GM19328 (cell line): ENCODE measurements around the gene TCEAL3.
"Not testable (repeated sequence)": the region's sequence is repeated elsewhere in the genome, so short reads cannot be mapped to it uniquely, and the experiment has no call there.

Source experiments
- ATAC-seq: cut with Tn5 transposase; IDR thresholded peaks from one replicate; pipeline ENCODE4 v1.9.1; 2021; ENCODE audit warnings: mild to moderate bottlenecking, moderate library complexity; ENCODE audit not compliant: unreplicated experiment

The TCEAL3 gene

DNA sequence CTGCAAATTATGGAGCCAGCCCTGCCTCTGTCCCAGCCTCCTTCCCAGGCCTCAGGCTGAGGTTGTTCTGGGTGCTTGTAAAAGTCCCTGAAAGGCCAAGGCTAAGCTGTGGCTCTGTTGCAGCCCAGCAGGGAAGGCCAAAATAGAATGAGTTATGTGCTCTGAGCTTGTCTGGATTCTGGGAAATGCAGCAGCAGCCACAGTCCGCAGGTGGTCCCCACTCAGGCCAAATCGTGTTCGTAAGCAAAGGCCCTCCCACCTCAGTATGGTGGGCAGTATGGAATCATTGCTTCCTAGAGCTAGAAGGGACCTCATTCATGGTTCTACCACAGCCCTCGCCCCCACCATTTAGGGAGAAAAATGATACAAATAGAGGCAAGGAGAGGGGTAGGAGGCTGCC lies 16.3 kb downstream of the TCEAL3 start:
- ATAC-seq = no peak

GRCh38 chrX:103626855-103627254 lies 19.1 kb downstream of the TCEAL3 start:
- ATAC-seq = no peak

DNA sequence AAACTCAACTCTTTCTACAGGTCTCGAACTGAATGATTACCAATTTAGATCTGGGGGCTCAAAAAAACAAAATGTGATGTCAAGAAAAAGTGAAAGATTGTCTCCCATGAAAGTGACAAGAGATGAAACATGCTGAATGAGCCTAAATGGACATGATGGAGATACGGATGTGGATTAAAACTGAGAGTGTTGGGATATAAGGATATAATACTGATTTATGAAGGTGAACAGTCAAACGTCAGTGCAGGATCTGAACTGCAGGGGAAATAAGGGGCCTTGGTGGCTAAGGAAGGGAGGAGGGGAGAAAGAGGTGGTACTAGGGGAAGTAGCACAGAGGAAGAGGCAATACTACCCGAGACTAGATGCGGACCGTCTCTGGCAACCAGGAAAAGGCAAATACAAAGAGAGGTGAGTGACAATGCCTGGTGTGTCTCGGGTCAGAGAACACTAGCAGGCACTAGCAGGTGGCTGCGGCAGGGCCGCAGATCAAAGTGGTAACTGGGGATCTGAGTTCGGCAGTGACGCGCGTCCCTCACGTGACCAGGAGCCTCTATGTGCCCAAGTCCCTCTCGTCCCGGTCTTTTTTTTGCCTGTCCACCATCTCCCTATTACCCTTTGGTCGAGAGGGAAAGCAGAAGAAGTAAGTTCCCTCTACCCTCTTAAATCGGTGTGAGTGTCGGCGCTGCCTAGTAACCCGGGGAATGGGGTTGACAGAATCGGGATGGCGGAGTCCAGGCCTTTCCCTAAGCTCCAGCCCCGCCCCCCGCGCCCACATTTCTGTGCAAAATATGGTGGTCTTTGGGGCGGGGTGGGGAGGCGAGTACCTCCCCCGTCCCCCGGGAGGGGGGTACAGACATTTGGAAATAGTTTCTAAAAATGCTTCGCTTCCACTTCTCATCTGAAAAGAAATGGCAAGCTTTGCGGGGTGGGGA lies 20.9 kb downstream of the TCEAL3 start, which contains the start of gene TCEAL1:
Gene TCEAL1 (plus strand): TSS at position 590 of the 932 bp plus-strand sequence. CDS start 942 bp downstream, outside the sequence.
- peak; percentile 52 for ATAC-seq

DNA sequence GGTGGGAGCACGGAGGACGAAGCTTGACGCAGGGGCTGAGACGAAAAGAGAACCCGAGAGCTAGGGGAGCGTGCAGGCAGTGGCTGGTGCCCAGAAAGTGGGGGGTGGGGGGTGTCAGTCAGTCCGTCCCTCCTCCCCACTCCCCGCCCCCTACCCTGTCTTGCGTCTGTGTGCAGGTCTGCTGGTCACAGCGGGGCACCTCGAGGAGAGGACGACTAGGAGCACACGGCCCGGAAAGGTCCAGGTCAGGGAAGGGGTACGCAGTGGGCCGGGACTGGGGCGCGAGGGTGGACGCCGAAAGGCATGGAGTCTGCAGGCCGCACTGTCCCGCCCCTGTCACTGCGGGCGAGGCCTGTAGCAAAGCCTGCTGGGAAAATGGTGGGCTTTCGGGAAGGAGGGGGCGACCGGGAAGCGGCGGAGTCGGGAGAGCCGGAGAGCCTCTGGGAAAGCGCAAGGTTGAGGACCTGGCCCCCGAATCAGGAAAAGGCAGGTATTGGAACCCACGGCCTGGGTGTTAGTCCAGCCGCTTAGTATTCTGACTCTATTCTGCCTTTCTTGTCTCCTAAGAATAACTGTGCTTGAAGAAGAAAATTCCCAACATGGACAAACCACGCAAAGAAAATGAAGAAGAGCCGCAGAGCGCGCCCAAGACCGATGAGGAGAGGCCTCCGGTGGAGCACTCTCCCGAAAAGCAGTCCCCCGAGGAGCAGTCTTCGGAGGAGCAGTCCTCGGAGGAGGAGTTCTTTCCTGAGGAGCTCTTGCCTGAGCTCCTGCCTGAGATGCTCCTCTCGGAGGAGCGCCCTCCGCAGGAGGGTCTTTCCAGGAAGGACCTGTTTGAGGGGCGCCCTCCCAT lies 21.8 kb downstream of the TCEAL3 start:
- peak; percentile 27 for ATAC-seq

DNA sequence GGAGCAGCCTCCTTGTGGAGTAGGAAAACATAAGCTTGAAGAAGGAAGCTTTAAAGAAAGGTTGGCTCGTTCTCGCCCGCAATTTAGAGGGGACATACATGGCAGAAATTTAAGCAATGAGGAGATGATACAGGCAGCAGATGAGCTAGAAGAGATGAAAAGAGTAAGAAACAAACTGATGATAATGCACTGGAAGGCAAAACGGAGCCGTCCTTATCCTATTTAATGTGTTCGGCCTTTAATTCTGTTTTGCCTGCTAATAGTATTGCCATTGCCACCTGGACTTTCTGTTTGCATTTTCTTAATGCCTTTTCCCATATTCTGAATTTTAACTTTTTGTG lies 22.4 kb downstream of the TCEAL3 start:
- ATAC-seq = no peak

DNA sequence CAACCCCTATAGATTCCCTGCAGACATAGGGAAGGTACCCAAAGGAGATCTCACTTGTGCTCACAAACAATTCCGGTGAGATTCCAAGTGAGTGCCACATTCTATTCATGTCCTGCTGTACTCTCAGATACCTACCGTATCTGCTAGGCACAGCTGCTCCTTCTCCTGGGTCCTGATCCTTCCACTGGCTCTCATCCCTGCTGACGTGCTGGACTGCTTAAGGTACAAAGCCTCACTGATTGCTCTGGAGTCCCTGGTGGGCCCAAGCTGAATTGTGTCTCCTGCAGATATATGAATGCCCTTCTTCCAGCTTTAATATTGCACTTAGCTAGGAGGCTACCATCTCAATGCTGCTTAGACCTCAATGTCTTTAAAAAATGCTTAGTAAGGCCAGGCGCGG lies 23.4 kb downstream of the TCEAL3 start:
- no peak for ATAC-seq

DNA sequence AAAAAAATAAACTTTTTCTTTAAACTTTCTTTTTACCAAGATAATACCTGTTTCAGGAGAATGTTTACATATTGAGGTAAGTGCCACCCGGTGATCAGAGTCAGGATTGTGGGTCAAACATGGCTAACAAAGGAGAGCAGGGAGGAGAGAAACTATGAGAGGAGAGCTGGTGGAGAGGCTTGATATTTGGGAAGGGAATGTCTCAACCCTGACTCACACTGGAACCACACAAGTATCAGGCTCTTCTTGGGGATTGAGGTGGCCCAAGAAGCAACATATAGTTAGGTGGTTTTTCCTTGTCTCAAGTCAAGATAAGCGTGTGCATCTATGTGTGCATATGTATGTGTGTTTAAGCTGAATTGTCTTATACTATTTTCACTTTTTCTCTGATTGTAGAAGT lies 27.7 kb downstream of the TCEAL3 start:
- no peak for ATAC-seq

GRCh38 chrX:103637604-103638338 lies 30.0 kb downstream of the TCEAL3 start:
- ATAC-seq = no peak

GRCh38 chrX:103638479-103639346 lies 30.9 kb downstream of the TCEAL3 start:
- not testable (repeated sequence) for ATAC-seq

GRCh38 chrX:103640401-103641155 lies 32.8 kb downstream of the TCEAL3 start:
- ATAC-seq = no peak

GRCh38 chrX:103644125-103644524 lies 36.4 kb downstream of the TCEAL3 start:
- ATAC-seq = no peak

GRCh38 chrX:103647630-103648029 lies 39.9 kb downstream of the TCEAL3 start:
- ATAC-seq = no peak

- ATAC-seq = no peak
Measured at GRCh38 chrX:103651151-103651773, 43.5 kb downstream of the TCEAL3 start.

GRCh38 chrX:103655230-103656000 lies 47.7 kb downstream of the TCEAL3 start:
- ATAC-seq = not testable (repeated sequence)

DNA sequence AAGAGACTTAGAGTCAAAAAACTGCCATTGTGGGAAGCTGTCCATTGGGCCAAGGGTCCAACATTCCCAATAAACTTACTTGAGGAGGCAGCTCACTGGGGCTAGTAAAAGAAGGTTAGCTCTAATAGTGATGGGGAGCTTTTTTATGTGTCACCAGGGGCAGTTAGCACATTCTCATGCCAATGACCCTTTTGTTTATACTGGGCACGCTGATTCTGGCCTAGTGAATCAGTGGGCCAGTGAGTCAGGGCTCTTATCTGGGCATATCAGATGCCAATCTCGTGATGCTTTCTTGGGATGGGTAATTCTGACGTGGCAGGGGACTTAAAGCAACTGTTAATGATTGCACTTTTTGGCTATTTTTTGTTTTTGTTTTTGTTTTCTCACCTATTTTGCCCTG lies 48.9 kb downstream of the TCEAL3 start:
- no peak for ATAC-seq

DNA sequence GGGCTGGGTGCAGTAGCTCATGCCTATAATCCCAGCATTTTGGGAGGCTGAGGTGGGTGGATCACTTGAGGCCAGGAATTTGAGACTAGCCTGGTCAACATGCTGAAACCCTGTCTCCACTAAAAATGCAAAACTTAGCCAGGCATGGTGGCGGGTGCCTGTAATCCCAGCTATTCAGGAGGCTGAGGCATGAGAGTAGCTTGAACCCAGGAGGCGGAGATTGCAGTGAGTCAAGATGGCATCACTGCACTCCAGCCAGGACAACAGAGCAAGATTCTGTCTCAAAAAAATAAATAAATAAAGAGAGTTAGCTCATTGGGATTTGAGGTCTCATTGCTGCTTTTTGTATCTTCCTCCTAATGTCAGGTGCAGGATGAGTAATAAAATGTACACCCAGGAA lies 49.3 kb downstream of the TCEAL3 start:
- not testable (repeated sequence) for ATAC-seq

DNA sequence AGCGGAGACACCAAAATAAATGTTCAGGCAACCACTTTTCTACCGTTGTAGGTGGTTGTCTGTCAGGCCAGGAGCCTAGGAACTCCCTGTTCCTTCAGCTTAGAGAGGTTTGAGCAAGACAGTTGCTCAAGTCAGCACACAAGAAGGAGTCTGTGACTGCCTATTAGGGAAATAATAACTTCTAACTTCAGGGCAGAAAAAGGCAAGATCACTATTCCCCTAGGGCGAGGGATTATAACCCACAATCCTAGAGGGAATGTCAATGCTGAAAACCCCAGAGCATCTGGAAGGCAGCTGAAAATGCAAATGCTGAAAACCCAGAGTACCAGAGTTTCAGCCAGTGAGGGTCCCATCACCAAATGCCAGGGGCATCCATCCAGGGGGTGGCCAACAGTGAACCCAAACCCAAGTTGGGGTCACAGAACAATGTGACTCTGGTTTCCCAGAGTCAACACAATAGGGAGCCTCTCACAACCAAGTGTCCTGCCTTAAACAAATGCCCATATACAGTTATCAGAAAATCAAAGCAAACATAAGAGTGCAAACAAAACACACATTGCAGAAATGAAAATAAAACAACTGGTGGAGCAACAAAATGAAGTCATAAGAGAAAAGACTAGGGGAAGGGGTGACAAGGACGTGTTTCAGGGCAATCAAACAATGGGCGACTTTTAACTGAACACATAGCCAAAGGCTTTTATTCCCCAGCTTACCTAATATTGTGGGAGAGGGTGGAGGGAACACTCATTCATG lies 51.1 kb downstream of the TCEAL3 start:
- no peak for ATAC-seq
